Naive B cell (primary cell): ENCODE results near the gene DVL3. TPM values are rescaled to one million over a fixed set of nuclear protein-coding genes. Genes with fewer than 3 reads are reported as not detected.
"Not testable (repeated sequence)": the region's sequence is repeated elsewhere in the genome, so short reads cannot be mapped to it uniquely, and the experiment has no call there.

Source experiments
- ATAC-seq, 2 donors: fragments of 150-1000 bp; cut with Tn5 transposase; 2 replicates each; pipeline ENCODE4 v1.10.0; 2021; ENCODE audit warnings: low read depth in 2 of 2, mild to moderate bottlenecking in 2 of 2, moderate library complexity in 2 of 2
- DNase-seq: peaks from one replicate; pipeline ENCODE4 v3.0.0; 2022
- H3K27ac Mint-ChIP-seq, 6 donors: one replicate each; pipeline ENCODE4 v1.8.0; 2020 to 2022; ENCODE audit warnings: mild to moderate bottlenecking in 6 of 6, mixed read lengths in 6 of 6, moderate library complexity in 5 of 6, inconsistent platforms in 2 of 6
- H3K27me3 Mint-ChIP-seq, 3 donors: one replicate each; pipeline ENCODE4 v1.8.0; 2021 to 2022; ENCODE audit warnings: mixed read lengths in 3 of 3, mild to moderate bottlenecking in 1 of 3
- H3K36me3 Mint-ChIP-seq, 2 donors: one replicate each; pipeline ENCODE4 v1.8.0; 2020 to 2022; ENCODE audit warnings: mixed read lengths in 2 of 2, inconsistent platforms in 1 of 2, mild to moderate bottlenecking in 1 of 2
- H3K4me1 Mint-ChIP-seq, 3 donors: one replicate each; pipeline ENCODE4 v1.8.0; 2020 to 2022; ENCODE audit warnings: mixed read lengths in 3 of 3, inconsistent platforms in 1 of 3, mild to moderate bottlenecking in 1 of 3, moderate library complexity in 1 of 3
- H3K4me3 Mint-ChIP-seq, 8 donors: one replicate each; pipeline ENCODE4 v1.8.0; 2020 to 2022; ENCODE audit warnings: mild to moderate bottlenecking in 8 of 8, mixed read lengths in 8 of 8, moderate library complexity in 8 of 8, inconsistent platforms in 2 of 8
- H3K9me3 Mint-ChIP-seq, 7 donors: one replicate each; pipeline ENCODE4 v1.8.0; 2020 to 2022; ENCODE audit warnings: mixed read lengths in 7 of 7, mild to moderate bottlenecking in 5 of 7, inconsistent platforms in 2 of 7, moderate library complexity in 1 of 7
- polyA plus RNA-seq, 6 donors: library from polyadenylated mRNA; unstranded; fragments of 300-500 nt; fragmentation: Illumina TruSeq; gene quantifications; one replicate each; pipeline ENCODE4 v1.2.3, GENCODE V29; 2021; ENCODE audit warnings: low read depth in 6 of 6

DVL3 gene
- polyA plus RNA-seq, 6 donors from 2014 or later: 4.6 to 17.3 (median 12.1) TPM

DNA sequence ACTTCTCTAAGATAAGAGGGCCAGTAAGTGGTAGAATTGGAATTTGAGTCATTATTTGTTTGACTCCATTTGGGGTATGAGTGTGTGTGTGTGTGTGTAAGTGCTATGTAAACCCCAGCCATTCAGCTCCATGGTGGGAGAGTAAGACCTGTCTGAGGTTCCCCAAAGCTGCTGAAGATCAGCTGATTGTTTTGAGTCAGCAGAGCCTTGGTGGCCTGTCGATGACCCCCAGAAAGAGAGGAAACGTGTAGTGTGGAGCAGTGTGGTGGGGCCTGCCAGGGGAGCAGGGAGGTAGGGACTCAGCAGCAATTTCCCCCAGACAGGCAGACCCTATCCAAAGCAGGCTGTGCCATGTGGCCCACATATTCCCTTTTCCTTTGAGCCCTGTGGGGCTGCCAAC, 5.3 kb downstream of the DVL3 start:
- DNase-seq (no peak), ATAC-seq (no peak)
- H3K9me3 Mint-ChIP-seq: peaks cover 0 to 1% (median 0%) of the 10 kb centered on the region in 7 donors
- H3K27me3 Mint-ChIP-seq: no peaks in the 10 kb centered on the region
- H3K4me1 Mint-ChIP-seq: peaks cover 43 to 52% (median 49%) of the 10 kb centered on the region in 3 donors
- H3K27ac Mint-ChIP-seq: peak overlapping the region in 1 of 6 donors; percentile 81
- peaks cover 0 to 19% of the 10 kb centered on the region in 2 donors for H3K36me3 Mint-ChIP-seq
- H3K4me3 Mint-ChIP-seq: no peak overlapping the region

DNA sequence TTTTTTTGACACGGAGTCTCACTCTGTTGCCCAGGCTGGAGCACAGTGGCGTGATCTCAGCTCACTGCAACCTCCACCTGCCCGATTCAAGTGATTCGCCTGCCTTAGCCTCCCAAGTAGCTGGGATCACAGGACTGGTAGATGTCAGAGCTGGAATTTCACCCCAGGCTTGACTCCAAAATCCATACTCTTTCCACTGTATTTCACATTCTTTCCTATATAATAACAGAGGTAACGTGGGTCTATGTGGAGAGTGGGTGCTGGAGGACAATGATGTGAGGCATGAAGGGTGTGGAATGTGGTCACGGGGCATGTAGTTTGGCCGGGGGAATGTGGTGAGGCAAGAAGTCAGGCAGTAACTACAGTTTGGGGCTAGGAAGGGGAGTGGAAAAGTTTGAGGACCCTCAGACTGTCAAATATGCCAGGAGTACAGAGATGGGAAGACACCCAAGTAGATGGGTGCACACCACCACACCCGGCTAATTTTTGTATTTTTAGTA, 7.4 kb downstream of the DVL3 start:
- H3K9me3 Mint-ChIP-seq, H3K27me3 Mint-ChIP-seq, H3K4me3 Mint-ChIP-seq, DNase-seq, ATAC-seq: not testable (repeated sequence)
- Mint-ChIP-seq H3K27ac (peak overlapping the region in 1 of 6 donors; percentile 66), H3K4me1 (peaks cover 27 to 33% (median 31%) of the 10 kb centered on the region in 3 donors), H3K36me3 (peaks cover 0 to 25% of the 10 kb centered on the region in 2 donors)

DNA sequence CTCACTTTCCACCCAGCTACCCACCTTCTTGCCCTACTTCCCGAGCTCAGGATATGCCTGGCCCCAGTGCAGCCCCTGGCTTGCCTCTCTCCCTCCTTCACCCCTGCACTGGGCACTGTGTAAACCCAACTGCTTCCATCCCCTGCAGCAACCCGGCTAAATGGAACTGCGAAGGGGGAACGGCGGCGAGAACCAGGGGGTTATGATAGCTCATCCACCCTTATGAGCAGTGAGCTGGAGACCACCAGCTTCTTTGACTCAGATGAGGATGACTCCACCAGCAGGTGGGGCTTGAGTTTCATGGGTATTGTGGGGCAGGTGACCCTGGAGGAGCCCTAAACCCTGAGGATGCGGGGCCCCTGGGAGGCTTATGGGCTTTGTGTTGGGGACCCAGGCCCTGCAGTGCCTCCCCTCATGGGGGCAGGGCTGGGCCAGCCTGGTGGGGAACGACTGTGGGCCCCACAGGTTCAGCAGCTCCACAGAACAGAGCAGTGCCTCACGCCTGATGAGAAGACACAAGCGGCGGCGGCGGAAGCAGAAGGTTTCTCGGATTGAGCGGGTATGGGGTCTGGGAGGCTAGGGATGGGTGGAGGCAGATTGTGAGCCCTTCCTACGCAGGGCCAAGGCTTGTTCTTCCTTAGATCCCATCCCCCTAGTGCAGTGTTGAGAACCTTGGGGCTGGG, 9.6 kb downstream of the DVL3 start:
- DNase-seq (no peak), ATAC-seq (no peak)
- Mint-ChIP-seq H3K27ac (no peak overlapping the region), H3K27me3 (no peaks in the 10 kb centered on the region), H3K4me1 (peaks cover 19 to 24% (median 23%) of the 10 kb centered on the region in 3 donors), H3K4me3 (no peak overlapping the region), H3K36me3 (peaks cover 0 to 25% of the 10 kb centered on the region in 2 donors), H3K9me3 (peaks cover 0 to 1% (median 0%) of the 10 kb centered on the region in 7 donors)

DNA sequence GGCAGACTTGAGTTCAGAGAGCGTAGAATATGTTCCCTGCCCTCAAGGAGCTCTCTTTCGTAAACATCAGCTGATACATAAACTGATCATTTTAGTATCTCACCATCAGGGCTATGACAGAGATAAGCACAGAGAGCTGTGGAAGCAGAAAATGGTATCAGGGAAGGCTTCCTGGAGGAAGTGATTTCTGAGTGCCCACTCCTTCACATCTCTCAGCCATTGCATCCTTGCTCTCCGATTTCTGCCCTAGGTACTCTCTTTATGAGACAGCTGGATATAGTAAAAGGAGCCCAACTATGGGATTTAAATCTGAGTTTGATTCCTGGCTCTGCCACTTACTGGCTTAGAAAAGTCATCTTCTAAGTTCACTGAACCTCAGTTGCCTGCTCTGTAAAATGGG, 10.4 kb downstream of the DVL3 start:
- DNase-seq: no peak
- Mint-ChIP-seq H3K4me1 (peaks cover 12 to 19% (median 17%) of the 10 kb centered on the region in 3 donors), H3K36me3 (peaks cover 0 to 25% of the 10 kb centered on the region in 2 donors), H3K9me3 (peaks cover 0 to 1% (median 0%) of the 10 kb centered on the region in 7 donors), H3K27me3 (no peaks in the 10 kb centered on the region), H3K4me3 (no peak overlapping the region), H3K27ac (no peak overlapping the region)
- ATAC-seq: no peak

DNA sequence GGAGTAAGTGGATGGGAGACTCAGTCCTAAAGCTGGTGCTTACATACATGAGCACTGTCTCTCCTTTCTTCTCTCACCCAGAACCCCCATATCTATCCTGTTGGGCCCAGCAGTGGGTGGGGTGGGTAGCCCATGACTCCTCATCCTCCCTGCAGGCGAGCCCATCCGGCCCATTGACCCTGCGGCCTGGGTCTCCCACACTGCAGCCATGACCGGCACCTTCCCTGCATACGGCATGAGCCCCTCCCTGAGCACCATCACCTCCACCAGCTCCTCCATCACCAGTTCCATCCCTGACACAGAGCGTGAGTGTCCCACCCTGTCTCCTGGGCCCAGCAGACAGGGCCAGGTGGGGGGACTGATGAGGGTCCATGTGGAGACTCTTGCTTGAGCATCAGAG, 11.5 kb downstream of the DVL3 start:
- peak overlapping the region in 1 of 8 donors; percentile 25 for H3K4me3 Mint-ChIP-seq
- H3K9me3 Mint-ChIP-seq: peaks cover 0 to 1% (median 0%) of the 10 kb centered on the region in 7 donors
- H3K36me3 Mint-ChIP-seq: peaks cover 0 to 30% of the 10 kb centered on the region in 2 donors
- DNase-seq: no peak
- H3K4me1 Mint-ChIP-seq: peaks cover 8 to 23% (median 11%) of the 10 kb centered on the region in 3 donors
- peak overlapping the region in 1 of 6 donors; percentile 44 for H3K27ac Mint-ChIP-seq
- no peak for ATAC-seq
- H3K27me3 Mint-ChIP-seq: no peaks in the 10 kb centered on the region

DNA sequence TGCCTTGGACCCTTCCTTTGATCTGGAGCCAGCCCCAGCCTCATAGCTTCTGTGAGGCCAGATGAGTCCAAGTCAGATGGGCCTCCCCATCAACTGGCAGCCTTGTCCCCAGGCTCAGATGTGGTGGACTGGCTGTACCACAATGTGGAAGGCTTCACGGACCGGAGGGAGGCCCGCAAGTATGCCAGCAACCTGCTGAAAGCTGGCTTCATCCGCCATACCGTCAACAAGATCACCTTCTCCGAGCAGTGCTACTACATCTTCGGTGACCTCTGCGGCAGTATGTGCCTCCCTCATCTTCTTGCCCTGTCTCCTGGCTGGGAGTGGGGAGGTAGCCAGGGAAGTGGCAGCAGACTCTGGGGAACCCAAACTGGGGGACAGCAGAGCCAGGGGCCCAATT, 12.6 kb downstream of the DVL3 start:
- Mint-ChIP-seq H3K9me3 (peaks cover 0 to 1% (median 0%) of the 10 kb centered on the region in 7 donors), H3K36me3 (peaks cover 0 to 33% of the 10 kb centered on the region in 2 donors), H3K27ac (no peak overlapping the region), H3K27me3 (no peaks in the 10 kb centered on the region), H3K4me3 (no peak overlapping the region), H3K4me1 (peaks cover 1 to 22% (median 8%) of the 10 kb centered on the region in 3 donors)
- ATAC-seq (no peak), DNase-seq (no peak)

DNA sequence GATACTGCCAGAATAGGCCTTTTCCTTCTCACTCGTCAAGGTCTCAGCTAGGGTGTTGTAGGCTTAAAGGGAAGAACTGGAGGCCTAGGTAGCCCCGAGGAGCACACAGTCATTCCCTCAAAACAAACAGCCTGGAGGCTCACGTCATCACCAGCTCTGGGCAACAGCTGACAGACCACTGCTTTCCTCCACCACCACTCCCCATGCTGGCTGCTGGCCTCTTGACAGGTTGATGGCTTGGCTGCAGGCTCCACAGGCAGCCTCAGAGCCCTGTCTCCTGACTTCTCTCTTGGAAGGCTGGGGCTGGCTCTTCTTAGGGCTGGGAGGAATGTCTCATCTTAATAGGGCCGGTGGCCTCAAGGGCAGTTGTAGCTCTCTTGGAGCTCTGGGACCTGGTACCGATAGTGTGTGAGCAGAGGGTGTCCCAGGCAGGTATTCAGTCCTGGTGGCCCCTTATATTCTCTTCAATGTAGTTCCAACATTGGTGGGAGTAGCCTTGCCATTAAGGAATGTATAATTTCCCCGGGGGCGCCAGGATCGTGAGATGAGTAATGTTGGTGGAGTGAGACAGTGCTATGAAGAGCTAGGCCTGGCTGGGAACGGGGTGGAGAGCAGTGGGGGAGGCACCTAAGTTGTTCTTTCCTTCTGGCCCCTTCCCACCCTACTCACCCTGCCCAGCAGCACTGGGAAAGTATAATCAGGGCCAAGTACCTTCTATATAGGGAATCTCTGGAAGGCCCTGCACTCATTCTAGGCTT, 13.4 kb downstream of the DVL3 start:
- Mint-ChIP-seq H3K4me1 (peaks cover 0 to 22% (median 8%) of the 10 kb centered on the region in 3 donors), H3K4me3 (no peak overlapping the region), H3K9me3 (peaks cover 0 to 1% (median 0%) of the 10 kb centered on the region in 7 donors), H3K27ac (peak overlapping the region in 1 of 6 donors; percentile 20), H3K27me3 (no peaks in the 10 kb centered on the region), H3K36me3 (peaks cover 0 to 33% of the 10 kb centered on the region in 2 donors)
- DNase-seq: no peak
- no peak for ATAC-seq

DNA sequence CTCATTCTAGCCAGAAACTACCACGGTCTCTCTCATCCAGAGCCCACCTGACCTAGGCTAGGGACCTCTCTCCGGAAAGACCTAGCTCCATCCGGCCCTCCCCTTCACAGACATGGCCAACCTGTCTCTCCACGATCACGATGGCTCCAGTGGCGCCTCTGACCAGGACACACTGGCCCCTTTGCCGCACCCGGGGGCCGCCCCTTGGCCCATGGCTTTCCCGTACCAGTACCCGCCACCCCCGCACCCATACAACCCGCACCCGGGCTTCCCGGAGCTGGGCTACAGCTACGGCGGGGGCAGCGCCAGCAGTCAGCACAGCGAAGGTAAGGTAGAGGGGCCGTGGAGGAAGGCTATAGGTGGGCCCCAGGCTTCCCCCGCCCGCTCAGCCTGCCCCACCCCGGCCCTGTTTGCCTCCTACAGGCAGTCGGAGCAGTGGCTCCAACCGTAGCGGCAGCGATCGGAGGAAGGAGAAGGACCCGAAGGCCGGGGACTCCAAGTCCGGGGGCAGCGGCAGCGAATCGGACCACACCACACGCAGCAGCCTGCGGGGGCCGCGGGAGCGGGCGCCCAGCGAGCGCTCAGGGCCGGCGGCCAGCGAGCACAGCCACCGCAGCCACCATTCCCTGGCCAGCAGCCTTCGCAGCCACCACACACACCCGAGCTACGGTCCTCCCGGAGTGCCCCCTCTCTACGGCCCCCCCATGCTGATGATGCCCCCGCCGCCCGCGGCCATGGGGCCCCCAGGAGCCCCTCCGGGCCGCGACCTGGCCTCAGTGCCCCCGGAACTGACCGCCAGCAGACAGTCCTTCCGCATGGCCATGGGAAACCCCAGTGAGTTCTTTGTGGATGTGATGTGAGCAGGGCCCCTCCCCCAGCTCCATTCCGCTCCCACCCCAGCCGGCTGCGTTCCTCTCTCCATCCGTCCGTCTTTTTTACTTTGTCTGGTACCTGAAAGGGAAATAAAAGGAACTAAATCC, 15.0 kb downstream of the DVL3 start:
- H3K4me3 Mint-ChIP-seq: peak overlapping the region in 1 of 8 donors; percentile 60

DNA sequence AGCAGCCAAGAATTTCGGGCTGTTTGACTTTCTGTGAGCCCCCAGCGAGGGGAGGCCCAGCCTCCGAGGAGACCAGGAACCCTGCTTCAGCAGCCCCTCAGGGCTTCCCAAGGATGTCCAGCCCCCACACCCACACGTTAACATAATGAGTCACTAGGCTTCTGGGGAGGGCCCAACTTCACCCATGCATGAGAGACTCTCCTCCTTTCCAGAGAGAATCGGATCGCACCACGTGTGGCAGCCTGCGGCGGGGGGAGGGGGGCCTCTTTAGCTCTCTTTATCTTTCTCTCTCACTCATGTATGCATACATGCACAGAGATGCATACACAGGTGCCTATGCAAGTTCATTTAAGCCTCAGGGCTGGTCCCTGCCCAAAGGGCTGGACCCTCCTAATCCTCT, 16.4 kb downstream of the DVL3 start:
- Mint-ChIP-seq H3K36me3 (peaks cover 0 to 20% of the 10 kb centered on the region in 2 donors), H3K27ac (no peak overlapping the region)
- ATAC-seq: no peak

More for the DNA sequence above, 15.0 kb downstream of the DVL3 start:
- ATAC-seq (no peak), DNase-seq (no peak)
- Mint-ChIP-seq H3K27ac (peak overlapping the region in 1 of 6 donors; percentile 6), H3K9me3 (no peaks in the 10 kb centered on the region), H3K36me3 (peaks cover 0 to 20% of the 10 kb centered on the region in 2 donors), H3K4me1 (peaks cover 1 to 13% (median 9%) of the 10 kb centered on the region in 3 donors), H3K27me3 (no peaks in the 10 kb centered on the region)

DNA sequence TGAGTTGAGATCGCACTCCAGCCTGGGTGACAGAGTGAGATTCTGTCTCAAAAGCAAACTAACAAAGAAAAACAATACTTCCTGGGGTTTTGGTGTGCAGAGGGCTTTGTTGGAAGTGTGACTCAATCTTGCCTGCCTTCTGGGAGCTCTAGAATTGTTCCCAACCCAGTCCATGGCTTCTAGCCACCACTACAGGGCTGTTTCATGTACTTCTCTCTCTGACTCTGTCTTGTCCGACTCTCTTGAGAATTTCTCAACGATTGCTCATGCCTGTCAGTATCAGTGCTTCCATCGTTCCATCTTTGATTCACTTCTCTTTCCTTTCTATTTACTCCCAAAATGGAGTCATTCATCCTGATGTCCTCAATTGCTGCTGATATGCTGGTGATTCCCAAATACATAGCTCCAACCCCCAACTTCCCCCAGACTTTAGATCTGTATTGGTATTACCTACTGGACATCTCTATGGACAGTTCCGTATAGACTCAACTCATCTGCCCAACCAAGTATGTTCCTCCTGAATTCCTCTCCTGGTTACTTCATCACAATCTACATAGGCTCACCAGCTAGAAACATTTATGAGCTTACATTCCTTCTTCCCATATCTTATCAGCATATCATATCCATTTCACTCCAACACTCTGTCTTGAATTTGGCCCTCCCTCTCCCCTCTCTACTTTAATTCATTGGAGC, 17.6 kb downstream of the DVL3 start:
- peak overlapping the region in 2 of 6 donors; percentile 6 to 18 for H3K27ac Mint-ChIP-seq
- H3K4me1 Mint-ChIP-seq: peaks cover 26 to 31% (median 28%) of the 10 kb centered on the region in 3 donors
- DNase-seq (no peak), ATAC-seq (no peak)
- H3K27me3 Mint-ChIP-seq: no peaks in the 10 kb centered on the region
- H3K4me3 Mint-ChIP-seq: peak overlapping the region in 1 of 8 donors; percentile 23
- no peaks in the 10 kb centered on the region for H3K9me3 Mint-ChIP-seq
- H3K36me3 Mint-ChIP-seq: peaks cover 0 to 16% of the 10 kb centered on the region in 2 donors

More for the DNA sequence above, 16.4 kb downstream of the DVL3 start:
- no peak for DNase-seq
- Mint-ChIP-seq H3K9me3 (no peaks in the 10 kb centered on the region), H3K4me1 (peaks cover 15 to 24% (median 23%) of the 10 kb centered on the region in 3 donors), H3K27me3 (no peaks in the 10 kb centered on the region), H3K4me3 (no peak overlapping the region)

DNA sequence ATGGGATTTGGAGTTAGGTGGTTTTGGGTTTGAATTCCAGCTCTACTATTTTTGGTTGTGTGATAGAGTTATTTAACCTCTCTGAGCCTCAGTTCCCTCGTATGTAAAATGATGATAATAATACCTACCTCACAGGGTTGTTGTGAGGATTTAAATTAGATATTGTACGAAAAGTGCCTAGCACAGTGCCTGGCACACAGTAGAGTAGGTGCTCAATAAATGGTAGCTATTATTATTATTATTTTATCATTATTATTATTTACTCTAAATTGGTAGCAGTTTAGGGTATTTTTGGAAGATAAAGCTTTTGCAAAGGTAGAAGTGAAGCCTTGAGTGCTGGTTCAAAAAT, 18.2 kb downstream of the DVL3 start:
- H3K4me3 Mint-ChIP-seq: peak overlapping the region in 1 of 8 donors; percentile 99
- ATAC-seq: no peak
- H3K4me1 Mint-ChIP-seq: peaks cover 31 to 36% (median 33%) of the 10 kb centered on the region in 3 donors
- no peak overlapping the region for H3K27ac Mint-ChIP-seq
- no peak for DNase-seq
- no peaks in the 10 kb centered on the region for H3K9me3 Mint-ChIP-seq
- H3K27me3 Mint-ChIP-seq: no peaks in the 10 kb centered on the region
- H3K36me3 Mint-ChIP-seq: peaks cover 0 to 21% of the 10 kb centered on the region in 2 donors

DNA sequence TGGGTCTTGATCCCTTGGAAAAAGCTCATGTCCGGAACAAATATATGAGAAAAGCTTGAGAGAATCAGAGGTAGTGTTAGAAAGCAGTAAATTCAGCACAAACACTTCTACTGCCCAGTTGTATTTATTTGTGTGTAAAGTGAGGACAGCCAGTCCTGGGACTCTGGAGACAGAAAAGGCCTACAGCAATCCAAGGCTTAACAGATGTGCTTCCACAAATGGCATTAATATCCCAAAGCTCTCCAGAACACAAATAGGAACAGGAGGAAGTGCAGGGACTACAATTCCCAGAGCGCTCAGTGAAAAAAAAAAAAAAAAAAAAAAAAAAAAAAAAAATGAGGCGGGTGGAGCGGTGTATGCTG, 19.1 kb downstream of the DVL3 start:
- Mint-ChIP-seq H3K4me3 (peak overlapping the region; percentile 89 to 99 (median 95)), H3K4me1 (peaks cover 31 to 41% (median 39%) of the 10 kb centered on the region in 3 donors), H3K36me3 (peaks cover 0 to 22% of the 10 kb centered on the region in 2 donors), H3K27ac (peak overlapping the region in 4 of 6 donors; percentile 80 to 93 (median 84)), H3K27me3 (no peaks in the 10 kb centered on the region), H3K9me3 (no peaks in the 10 kb centered on the region)
- no peak for ATAC-seq
- no peak for DNase-seq
